ENCODE data around the gene WDR70.
A peak's percentile ranks its signal among the peaks of the same experiment; 100 is the strongest.

The WDR70 gene

DNA sequence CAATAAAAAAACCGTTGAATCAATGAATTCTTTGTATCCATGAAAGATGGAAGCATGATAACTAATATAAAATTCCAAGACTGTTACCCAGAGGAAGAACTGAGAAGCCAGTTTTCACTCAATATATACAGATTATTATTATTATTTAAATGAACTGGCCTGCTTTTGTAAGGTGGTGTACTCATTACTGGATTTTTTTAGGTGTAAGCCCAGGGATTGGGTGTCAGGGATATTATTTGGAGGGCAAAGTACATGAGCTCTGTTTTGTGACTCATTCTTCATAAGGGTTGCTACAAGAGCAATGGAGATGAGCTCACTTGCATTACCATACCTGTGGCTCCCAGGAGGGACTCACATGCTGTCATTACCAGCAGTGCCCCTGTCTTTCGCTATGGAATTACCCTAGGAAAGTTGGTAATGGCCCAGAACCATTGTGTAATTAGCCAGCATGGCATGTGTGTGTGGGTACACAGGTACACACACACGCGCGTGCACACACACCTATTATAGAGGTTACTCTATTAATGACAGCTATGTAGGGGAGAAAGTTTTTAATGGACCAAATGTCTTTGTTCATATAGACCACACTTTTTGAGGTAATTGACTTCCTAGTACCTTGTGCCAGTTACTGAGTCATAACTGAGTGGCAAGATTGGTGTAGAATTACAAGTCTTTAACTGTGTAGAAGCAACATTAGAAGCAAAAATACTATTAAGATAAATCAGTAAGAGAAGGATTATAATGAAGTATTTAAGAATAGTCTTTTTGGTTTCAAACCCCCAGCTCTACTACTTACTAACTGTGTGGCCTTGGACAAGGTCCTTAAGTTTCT lies 317.3 kb downstream of the WDR70 start:
- in situ Hi-C loops (cut with HindIII; ENCODE audit: low sequenced_read_pairs), result no loop called here
- no peak overlapping the region for H3K4me3 ChIP-seq (ENCODE audit: low read depth, low read length)
- DNase-seq (ENCODE audit: low read depth), result peak; percentile 55
- no peak for TF ChIP-seq CTCF (IDR thresholded peaks at IDR 0.05; ENCODE audit: low read depth, low read length, missing control alignments)

DNA sequence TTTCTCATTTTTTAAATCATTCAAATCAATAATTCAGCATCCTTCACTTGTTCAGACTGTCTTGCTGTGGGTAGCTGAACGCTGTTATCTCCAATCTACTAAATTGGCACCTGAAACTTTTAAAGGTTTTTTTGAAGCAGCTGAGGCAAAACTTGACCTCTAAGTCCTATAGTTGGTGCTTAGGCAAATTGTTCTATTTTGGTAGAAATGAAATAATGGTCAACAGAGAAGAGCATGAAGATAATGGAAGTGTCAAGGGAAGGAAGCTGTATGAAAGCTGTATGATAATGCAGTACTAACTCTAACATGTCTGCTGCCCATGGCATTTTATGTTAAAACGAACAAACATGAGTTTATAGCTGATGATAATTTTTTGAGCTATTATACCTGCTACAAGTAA lies 322.8 kb downstream of the WDR70 start:
- in situ Hi-C loops (cut with HindIII; ENCODE audit: low sequenced_read_pairs), result no loop called here
- H3K4me3 ChIP-seq (ENCODE audit: low read depth, low read length), result no peak overlapping the region
- no peak for TF ChIP-seq CTCF (IDR thresholded peaks at IDR 0.05; ENCODE audit: low read depth, low read length, missing control alignments)
- no peak for DNase-seq (ENCODE audit: low read depth)

- in situ Hi-C loops (cut with HindIII; ENCODE audit: low sequenced_read_pairs), result no loop called here
- H3K4me3 ChIP-seq (ENCODE audit: low read depth, low read length), result no peak overlapping the region
- no peak for TF ChIP-seq CTCF (IDR thresholded peaks at IDR 0.05; ENCODE audit: low read depth, low read length, missing control alignments)
- DNase-seq (ENCODE audit: low read depth), result no peak
Observed at GRCh38 chr5:37703841-37704241, 324.7 kb downstream of the WDR70 start.

DNA sequence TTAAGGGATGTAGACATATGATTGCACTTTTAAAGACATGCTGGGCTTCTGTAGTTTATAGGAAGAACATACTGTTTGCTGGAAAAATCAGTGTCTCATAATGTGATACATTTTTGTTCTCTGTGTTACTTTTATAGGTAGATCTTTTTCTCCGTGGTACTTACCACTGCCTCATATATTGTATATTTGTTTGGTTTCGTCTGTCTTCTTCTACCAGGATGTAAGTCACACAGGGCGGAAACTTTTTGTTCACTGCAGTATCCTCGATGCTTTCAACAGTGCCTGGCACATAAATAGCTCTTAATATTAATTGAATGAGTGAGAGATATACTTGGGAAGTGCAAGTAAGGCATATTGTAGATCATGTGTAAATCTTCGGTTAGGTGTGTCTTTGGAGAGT lies 325.3 kb downstream of the WDR70 start:
- H3K4me3 ChIP-seq (ENCODE audit: low read depth, low read length), result no peak overlapping the region
- DNase-seq (ENCODE audit: low read depth), result no peak
- in situ Hi-C loops (cut with HindIII; ENCODE audit: low sequenced_read_pairs), result no loop called here
- TF ChIP-seq CTCF (IDR thresholded peaks at IDR 0.05; ENCODE audit: low read depth, low read length, missing control alignments), result no peak

DNA sequence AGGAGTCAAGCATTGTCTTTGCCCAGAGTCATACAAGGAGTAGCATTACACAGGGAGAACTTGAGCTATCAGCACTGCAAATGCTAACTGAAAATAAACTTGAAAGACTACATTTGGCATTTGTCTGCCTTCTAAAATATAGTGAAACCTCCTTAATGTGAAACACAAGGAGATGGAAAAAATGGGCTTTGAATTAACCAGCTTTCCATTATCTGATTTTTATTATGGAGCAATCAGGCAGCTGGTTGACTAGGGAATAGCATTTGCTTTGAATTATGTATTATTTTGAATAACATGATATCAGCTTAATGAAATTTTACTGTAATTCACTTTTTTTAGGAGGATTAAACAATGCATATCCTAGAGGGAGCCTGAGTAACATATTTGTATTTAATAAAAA lies 329.9 kb downstream of the WDR70 start:
- H3K4me3 ChIP-seq (ENCODE audit: low read depth, low read length), result no peak overlapping the region
- no peak for DNase-seq (ENCODE audit: low read depth)
- in situ Hi-C loops (cut with HindIII; ENCODE audit: low sequenced_read_pairs), result no loop called here
- TF ChIP-seq CTCF (IDR thresholded peaks at IDR 0.05; ENCODE audit: low read depth, low read length, missing control alignments), result no peak

DNA sequence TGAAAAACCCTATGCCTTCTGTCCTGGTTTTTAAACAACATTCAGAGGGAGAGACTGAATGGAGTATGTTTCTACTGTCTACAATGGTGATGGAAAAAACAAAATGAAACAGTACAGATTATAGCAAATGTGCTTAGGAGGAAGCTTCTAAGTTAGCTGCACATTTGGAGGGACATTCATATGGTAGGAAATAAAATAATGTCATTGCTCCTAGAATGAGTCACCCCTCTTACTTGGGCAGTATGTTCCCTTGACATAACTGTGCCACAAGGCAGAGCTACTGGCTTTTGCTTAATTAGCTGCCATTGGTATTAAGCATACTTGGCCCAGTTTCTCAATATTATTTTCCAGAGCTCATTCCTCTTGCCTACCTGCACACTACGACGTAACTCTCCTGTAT lies 331.8 kb downstream of the WDR70 start:
- no peak for DNase-seq (ENCODE audit: low read depth)
- in situ Hi-C loops (cut with HindIII; ENCODE audit: low sequenced_read_pairs), result no loop called here
- no peak overlapping the region for H3K4me3 ChIP-seq (ENCODE audit: low read depth, low read length)
- TF ChIP-seq CTCF (IDR thresholded peaks at IDR 0.05; ENCODE audit: low read depth, low read length, missing control alignments), result no peak
